ENCODE results near the gene SESN2.

DNA sequence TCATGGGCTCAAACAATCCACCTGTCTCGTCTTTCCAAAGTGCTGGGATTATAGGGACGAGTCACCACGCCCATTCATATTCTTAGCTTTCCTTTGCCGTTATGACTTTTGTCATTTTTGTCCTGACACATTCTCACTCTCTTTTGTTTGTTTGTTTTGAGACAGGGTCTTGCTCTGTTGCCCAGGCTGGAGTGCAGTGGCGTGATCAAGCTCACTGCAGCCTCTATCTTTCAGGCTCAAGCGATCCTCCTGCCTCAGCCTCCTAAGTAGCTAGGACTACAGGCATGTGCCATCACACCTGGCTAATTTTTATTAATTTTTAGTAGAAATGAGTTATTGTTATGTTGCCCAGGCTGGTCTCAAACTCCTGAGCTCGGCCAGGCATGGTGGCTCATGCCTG lies 57.7 kb downstream of the SESN2 start:
- no peak for TF ChIP-seq CREB1 (IDR thresholded peaks at IDR 0.05; ENCODE audit: low read depth)
- TF ChIP-seq, protein P1, sequence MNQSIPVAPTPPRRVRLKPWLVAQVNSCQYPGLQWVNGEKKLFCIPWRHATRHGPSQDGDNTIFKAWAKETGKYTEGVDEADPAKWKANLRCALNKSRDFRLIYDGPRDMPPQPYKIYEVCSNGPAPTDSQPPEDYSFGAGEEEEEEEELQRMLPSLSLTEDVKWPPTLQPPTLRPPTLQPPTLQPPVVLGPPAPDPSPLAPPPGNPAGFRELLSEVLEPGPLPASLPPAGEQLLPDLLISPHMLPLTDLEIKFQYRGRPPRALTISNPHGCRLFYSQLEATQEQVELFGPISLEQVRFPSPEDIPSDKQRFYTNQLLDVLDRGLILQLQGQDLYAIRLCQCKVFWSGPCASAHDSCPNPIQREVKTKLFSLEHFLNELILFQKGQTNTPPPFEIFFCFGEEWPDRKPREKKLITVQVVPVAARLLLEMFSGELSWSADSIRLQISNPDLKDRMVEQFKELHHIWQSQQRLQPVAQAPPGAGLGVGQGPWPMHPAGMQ (IDR thresholded peaks at IDR 0.05; ENCODE audit: borderline replicate concordance): no peak
- TF ChIP-seq, protein P2, sequence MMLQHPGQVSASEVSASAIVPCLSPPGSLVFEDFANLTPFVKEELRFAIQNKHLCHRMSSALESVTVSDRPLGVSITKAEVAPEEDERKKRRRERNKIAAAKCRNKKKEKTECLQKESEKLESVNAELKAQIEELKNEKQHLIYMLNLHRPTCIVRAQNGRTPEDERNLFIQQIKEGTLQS (IDR thresholded peaks at IDR 0.05; ENCODE audit: borderline replicate concordance, extremely low read depth, low read depth, low read length): no peak
- TF ChIP-seq POLR2A (IDR thresholded peaks at IDR 0.05; ENCODE audit: low read depth, low read length): no peak
- no peak for TF ChIP-seq MEF2A (IDR thresholded peaks at IDR 0.05; ENCODE audit: insufficient read depth, low read depth, low read length)

Data from GM12878 (cell line).